Measurements from ENCODE around the gene CNIH2.
A peak's percentile ranks its signal among the peaks of the same experiment; 100 is the strongest.
"Not testable (repeated sequence)": the region's sequence is repeated elsewhere in the genome, so short reads cannot be mapped to it uniquely, and the experiment has no call there.

Gene CNIH2

DNA sequence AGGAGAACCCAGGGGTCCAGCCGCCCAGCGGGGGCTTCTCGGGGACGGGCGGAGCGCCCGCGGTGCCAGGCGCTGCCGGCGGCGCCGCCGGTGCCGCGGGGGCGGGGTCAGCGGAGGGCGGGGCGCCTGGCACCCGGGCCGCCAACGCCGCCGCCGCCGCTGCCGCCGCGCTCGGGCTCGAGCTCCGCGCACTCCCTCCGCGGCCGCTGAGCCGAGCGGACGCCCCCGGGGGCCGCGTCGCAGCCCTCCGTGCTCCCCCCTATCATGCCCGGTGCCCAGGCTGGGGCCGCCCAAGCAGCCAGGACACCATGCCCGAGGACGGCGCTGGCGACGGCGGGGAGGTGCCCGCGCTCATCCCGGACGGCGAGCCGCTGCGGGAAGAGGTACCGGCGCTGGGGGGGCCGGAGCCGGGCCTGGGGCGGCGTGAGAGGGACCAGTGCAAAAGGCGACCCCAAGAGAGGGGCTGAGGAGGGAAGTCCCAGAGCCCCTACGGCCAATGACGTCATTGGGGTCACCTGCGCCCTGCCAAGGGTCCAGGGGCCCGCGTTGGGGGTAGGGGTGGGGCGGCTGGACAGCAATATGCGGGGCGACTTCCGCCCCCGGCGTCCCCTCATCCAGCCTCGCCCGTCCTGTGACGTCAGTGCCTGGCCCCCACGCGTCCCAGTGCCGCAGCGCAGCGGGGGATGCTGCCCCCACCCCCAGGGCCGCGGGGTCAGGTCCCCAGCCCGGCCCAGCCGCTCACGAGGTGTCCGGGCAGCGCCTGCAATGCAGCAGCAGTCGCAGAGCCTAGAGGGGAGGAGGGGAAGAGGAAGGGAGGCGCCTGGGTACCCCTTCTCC, 13.9 kb downstream of the CNIH2 start, which contains the start of gene TMEM151A:
TSS of gene TMEM151A (plus strand) at position 189 of the 837 bp plus-strand sequence. CDS start at position 309, 120 bp downstream.
- no peak for DNase-seq (ENCODE audit: low spot score)

- DNase-seq (ENCODE audit: low spot score) = no peak
These were observed 14.8 kb downstream of the CNIH2 start for GRCh38 chr11:66292543-66293332.

DNA sequence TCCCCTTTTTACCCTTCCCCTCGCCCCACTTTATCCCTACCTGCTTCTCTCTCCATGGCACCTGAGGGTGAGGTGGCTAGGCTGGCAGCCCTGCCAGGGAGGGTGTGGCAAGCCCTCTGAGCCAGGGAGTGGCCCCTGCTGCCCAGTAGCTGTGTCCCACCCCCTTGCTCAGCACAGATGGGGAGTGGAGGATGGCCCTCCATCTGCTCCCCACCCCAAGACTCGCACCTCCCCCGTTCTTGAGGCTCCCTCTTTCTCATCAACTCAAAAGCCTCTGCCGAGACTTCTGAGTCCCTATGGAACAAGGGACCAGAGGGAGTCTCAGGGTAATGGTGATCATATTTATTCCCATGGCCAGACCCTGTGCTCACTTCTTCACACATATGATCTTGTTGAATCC, 15.4 kb downstream of the CNIH2 start:
- no peak for DNase-seq (ENCODE audit: low spot score)

GRCh38 chr11:66293777-66294625, 16.0 kb downstream of the CNIH2 start:
- DNase-seq (ENCODE audit: low spot score) = no peak

DNA sequence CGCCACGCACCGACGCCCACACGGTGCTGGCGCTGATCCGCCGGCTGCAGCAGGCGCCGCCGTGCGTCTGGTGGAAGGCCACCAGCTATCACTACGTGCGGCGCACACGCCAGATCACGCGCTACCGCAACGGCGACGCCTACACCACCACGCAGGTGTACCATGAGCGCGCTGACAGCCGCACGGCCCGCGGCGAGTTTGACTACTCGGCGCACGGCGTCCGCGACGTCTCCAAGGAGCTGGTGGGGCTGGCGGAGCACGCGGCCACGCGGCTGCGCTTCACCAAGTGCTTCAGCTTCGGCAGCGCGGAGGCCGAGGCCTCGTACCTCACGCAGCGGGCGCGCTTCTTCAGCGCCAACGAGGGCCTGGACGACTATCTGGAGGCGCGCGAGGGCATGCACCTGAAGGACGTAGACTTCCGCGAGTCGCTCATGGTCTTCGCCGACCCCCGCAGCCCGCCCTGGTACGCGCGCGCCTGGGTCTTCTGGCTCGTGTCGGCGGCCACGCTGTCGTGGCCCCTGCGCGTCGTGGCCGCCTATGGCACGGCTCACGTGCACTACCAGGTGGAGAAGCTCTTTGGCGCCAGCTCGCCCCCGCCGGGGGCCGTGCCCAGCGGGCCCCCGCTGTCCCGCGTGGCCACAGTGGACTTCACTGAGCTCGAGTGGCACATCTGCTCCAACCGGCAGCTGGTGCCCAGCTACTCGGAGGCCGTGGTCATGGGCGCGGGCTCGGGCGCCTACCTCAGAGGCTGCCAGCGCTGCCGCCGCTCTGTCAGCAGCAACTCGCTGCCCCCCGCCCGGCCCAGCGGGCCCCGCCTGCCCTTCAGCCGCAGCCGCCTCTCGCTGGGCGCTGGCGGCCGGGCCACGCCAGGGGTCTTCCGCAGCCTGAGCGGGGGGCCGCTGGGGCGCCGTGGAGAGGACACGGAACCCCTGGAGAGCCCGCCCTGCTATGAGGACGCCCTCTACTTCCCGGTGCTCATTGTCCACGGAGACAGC, 16.9 kb downstream of the CNIH2 start:
- no peak for DNase-seq (ENCODE audit: low spot score)

DNA sequence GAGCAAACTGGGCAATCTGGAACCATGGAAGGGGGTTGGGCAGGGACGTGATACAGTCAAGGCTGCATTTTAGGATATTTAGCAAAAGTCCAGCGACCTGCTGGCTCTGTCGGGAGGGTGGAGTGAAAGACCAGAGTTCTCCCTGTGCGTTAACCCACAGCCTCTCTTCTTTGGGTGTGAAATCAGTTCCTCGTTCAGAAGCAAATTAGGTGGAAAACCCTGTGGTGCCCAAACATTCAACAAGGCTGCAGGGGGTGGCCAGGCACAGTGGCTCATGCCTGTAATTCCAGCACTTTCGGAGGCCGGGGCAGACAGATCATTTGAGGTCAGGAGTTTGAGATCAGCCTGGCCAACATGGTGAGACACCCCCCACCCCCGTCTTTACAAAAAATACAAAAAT, 19.6 kb downstream of the CNIH2 start:
- no peak for DNase-seq (ENCODE audit: low spot score)

DNA sequence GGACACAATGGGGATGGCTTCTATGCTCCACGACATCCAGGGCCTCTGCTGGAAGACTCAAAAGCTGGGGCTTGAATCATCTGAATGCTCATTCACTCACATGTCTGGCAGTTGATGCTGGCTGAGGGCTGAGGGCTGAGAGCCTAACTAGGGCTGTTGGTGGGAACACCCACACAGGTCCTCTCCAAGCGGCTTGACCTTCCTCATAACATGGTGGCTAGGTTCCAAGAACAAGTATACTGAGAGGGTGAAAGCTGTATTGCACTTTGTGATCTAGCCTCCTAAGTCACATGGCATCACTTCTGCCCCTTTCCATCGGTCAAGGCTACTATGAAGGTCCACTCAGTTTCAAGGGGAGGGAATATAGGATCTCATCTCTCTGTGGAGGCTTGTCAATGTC, 21.2 kb downstream of the CNIH2 start:
- DNase-seq (ENCODE audit: low spot score) = no peak

- no peak for DNase-seq (ENCODE audit: low spot score)
These were observed 24.7 kb downstream of the CNIH2 start for GRCh38 chr11:66302656-66303055.

- no peak for DNase-seq (ENCODE audit: low spot score)
These were observed 31.5 kb downstream of the CNIH2 start for GRCh38 chr11:66309475-66309874.

DNA sequence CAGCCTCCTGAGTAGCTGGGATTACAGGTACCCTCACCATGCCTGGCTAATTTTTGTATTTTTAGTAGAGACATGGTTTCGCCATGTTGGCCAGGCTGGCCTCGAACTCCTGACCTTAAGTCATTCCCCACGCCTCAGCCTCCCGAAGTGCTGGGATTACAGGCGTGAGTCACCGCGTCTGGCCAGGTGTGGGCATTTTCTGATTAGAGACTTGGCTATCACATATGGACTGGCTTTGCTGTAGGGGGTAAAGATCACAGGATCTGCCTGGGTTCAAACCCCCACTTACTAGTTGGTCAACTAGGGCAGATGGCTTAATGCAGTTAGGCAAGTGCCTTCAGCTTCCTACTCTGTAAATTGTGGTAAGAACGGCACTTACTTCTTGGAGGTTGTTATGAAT, 32.3 kb downstream of the CNIH2 start:
- DNase-seq (ENCODE audit: low spot score) = no peak

GRCh38 chr11:66310803-66311440, 32.9 kb downstream of the CNIH2 start:
- not testable (repeated sequence) for DNase-seq (ENCODE audit: low spot score)

DNA sequence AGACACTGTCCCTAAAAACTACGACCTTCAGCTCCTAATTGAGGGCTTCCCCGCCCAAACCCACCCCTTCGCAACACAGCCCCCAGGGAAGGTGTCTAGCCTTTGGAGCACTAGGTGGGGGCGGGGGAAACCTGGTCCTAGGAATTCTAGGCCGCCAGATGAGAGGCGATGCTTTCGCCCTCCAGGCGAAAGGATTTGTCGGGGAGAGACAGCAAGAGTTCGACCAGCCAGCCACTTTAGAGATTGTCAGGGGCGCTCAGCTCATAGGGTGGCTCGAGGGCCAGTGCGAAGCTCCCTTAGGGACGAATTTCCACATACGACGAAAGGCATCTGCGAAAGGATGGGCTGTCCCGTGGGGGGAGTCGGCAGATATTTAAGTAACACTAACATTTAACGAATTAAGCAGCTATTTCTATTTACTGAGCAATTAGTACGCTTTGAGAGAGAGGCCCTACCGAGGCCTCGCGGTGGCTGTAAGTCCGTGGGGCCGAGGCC, 33.5 kb downstream of the CNIH2 start:
- no peak for DNase-seq (ENCODE audit: low spot score)

DNA sequence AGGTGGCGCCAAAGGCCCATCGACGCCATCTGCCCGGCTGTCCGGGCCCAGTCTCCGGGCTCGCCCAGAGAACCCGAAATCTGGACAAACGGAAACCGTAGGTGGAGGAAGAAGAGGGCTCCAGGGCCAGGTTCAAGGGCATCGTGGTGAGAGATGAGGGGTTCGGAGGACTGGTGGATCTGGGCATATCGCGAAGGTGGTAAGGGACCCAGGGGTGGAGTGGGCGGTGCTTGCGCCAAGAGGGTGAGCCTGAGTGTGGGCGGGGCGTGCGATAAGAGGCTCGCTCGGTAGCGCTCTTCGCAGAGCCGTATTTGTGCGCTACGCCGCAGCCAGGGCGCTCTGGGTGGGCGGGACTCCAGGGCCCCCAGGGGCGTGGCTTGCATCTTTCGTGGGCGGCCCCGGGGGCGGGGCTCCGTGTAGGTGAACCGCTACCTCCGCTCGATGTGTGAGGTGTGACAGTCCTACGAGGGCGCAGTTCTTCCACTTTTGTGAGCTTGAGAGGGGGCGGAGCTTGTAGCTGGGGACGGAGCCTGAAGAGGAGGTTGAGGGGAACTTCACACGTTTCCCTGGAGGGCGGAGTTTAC, 34.1 kb downstream of the CNIH2 start:
- peak; percentile 93 for DNase-seq (ENCODE audit: low spot score)

DNA sequence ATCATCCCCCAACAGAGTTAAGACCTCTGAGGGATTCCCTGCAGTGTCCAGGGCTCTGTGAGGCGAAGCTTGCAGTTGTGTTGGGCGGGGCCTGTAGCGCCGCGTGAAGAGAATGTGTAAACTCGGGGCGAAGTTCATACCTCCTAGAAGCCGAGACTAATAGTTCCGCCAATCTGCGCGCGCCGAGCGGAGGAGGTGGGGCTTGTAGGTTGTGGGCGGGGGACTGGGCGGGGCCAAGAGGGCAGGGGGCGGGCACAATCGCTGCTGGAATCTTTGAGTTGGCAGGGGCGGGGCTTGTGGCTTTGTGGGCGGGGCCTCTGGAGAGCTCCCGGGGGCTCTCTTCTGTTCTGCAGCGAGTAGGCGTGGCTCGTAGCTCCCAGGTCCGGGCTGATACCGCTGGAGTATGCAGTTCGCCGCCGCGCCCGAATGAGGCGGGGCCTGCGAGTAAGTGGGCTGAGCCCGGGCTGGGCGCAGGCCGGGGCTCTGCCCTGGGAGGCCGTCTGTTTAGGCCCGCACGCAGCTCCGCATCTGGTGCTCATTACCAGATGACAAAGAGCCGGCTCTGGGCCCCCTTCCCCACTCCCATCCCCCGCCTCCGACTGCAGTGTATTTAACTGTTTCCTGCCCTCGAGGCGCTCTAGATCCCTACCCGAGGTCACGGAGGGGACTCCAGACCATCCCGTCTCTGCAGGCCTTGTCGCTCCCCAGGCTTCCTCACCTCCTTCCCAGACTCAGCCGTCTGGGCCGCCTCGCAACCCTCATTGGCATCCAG, 34.8 kb downstream of the CNIH2 start:
- DNase-seq (ENCODE audit: low spot score) = peak; percentile 97

DNA sequence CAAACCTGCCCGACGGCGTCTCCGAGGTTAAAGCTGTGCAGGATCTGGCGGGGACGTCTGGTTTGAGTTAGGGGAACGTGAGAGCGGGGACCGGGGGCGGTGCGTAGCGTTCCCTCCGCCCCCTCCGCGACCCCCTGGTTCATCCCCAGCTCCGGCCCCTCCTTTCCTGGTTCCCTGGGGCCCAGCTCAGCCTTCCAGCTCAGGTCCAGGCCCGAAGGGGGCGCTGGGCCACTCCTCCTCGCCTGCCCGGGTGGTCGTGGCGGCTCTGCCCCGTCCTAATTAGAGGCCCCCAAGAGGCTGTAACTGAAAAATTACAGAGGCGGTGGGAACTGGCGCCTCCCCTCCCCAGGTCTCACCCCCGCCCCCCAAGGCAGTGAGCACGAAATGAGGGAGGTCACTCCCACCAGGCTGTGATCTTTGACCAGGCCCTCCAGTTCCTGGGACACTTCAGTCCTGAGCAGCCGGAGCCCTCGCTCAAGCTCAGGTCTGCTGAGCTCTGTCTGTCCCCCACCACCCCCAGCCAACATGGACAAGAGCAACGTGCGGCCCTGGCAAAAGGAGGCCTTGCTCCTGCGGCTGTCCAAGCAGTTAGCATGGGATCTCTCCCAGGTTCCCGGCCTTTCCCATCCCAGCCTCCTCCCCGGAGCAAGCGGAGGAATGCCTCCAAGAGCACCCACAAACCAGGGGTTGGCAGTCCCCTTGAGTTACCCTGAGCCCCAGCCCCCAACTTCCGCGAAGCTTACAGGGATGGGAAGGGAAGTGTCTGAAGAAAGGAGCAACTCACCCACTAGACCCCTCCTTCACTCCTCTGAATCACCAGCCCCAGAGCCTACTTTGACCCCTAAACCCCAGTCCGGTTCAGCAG, 35.6 kb downstream of the CNIH2 start:
- DNase-seq (ENCODE audit: low spot score) = no peak

GRCh38 chr11:66314186-66314501, 36.2 kb downstream of the CNIH2 start:
- DNase-seq (ENCODE audit: low spot score) = no peak

DNA sequence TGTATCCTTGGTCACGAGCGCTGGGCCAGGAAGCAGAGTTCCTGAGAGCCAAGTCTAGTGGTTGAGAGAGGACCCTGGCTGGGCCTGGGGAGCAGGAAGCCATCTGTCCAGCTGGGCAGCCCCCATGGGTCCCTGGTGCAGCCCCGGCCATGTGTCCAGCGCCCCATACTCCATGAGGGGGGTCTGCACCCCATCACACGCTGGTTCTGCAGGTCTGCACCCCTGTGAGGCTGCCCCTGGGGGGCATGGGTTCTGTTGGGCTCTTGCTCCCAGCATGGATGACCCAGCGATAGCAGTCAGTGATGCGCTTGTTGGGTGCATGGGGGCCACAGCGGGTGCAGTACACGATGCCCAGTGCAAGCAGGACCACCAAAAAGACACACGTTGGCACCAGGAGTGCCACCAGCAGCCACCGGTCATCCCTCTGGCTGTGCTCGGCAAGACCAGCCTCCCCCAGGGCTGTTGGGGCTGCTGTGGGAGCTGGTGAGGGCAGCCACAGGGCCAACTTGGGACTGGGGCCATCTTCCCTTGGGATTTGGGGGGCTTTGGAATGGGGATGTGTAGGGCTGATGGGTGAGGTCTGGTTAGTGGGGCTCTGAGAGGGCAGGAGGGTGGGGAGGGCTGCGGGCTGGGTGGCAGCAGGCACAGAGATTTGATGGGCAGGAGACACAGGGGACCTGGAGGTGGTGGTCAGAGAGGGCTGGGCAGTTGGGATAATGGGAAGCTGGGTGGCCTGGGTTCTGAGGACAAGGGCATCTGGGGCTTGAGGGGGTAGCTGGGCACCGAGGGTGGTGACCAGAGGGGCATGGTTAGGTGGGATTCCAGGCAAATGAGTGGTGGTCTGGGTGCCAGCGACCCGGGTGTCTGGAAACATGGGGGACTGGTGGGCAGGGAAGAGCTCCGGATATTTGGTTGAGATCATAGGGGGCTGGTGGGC, 36.9 kb downstream of the CNIH2 start:
- DNase-seq (ENCODE audit: low spot score) = no peak
